GM12878 (cell line): ENCODE data around the gene RTF1. TPM values are rescaled to one million over a fixed set of nuclear protein-coding genes. Genes with fewer than 3 reads are reported as not detected.
A peak's percentile ranks its signal among the peaks of the same experiment; 100 is the strongest.

Source experiments
- ATAC-seq: fragments of 200-7000 bp; cut with Tn5 transposase; 3 replicates; pipeline ENCODE4 v1.9.1; 2020; ENCODE audit warnings: mild to moderate bottlenecking, moderate library complexity
- BruUV-seq: library from RNA; stranded (reverse); fragments of 400-500 nt; replicated peaks from 2 replicates; lab custom pipeline; 2021; lab: Mats Ljungman, UMichigan
- CTCF ChIA-PET: fragments of 300-600 bp; sonication (Branson Sonifier 250); formaldehyde crosslinking; extraction: SDS; loops from one replicate; lab custom pipeline; 2021; ENCODE audit warnings: inconsistent platforms; lab: Yijun Ruan, JAX
- POLR2A ChIA-PET: fragments of 350-600 bp; formaldehyde crosslinking; extraction: SDS; loops from one replicate; lab custom pipeline; 2021; ENCODE audit warnings: inconsistent platforms; lab: Charles Lee
- RAD21 ChIA-PET: fragments of 300-600 bp; sonication (Branson Sonifier 250); formaldehyde crosslinking; loops from one replicate; lab custom pipeline; 2023; ENCODE audit warnings: antibody characterized with exemption; ENCODE audit not compliant: unreplicated experiment; lab: Charles Lee
- SMC1A ChIA-PET: fragments of 300-600 bp; sonication (Branson Sonifier 250); formaldehyde crosslinking; loops from one replicate; lab custom pipeline; 2023; ENCODE audit not compliant: unreplicated experiment, uncharacterized antibody; lab: Charles Lee
- DNase-seq: peaks from one replicate; pipeline ENCODE4 v3.0.0-alpha.2; 2011; ENCODE audit warnings: low read depth, low spot score
- FAIRE-seq: peaks from 3 replicates; lab custom pipeline; 2011; peaks lifted over from hg19 to GRCh38; lab: Jason Lieb, UNC
- H2AFZ ChIP-seq: 2 replicates; pipeline ENCODE4 v1.6.0; 2011; ENCODE audit warnings: low read depth, low read length, control low read depth; ENCODE audit not compliant: control insufficient read depth
- H3K27ac ChIP-seq: 2 replicates; pipeline ENCODE4 v1.5.1; 2011; ENCODE audit warnings: control low read depth; ENCODE audit not compliant: control insufficient read depth, insufficient read depth
- H3K27me3 ChIP-seq, 2 experiments: replicated peaks in 1 of 2; 2 replicates each; pipeline versions ENCODE4 v1.6.0 to v1.6.1; 2011; ENCODE audit warnings: low read length in 1 of 2; ENCODE audit not compliant: control insufficient read depth in 2 of 2, insufficient read depth in 2 of 2
- H3K36me3 ChIP-seq, 2 experiments: 2 replicates each; pipeline ENCODE4 v1.5.1; 2011; ENCODE audit warnings: low read length in 1 of 2; ENCODE audit not compliant: control insufficient read depth in 2 of 2, insufficient read depth in 2 of 2
- H3K4me1 ChIP-seq: 2 replicates; pipeline ENCODE4 v1.6.1; 2011; ENCODE audit warnings: mild to moderate bottlenecking, low read length, moderate library complexity, mixed read lengths; ENCODE audit not compliant: control insufficient read depth, insufficient read depth
- H3K4me2 ChIP-seq: 2 replicates; pipeline ENCODE4 v1.6.0; 2011; ENCODE audit warnings: control low read depth; ENCODE audit not compliant: control insufficient read depth, insufficient read depth
- H3K4me3 ChIP-seq: fragments of 200-600 bp; sonication (generic); 2 replicates; pipeline ENCODE4 v1.5.1; 2016
- H3K79me2 ChIP-seq: 2 replicates; pipeline ENCODE4 v1.6.0; 2011; ENCODE audit warnings: low read length; ENCODE audit not compliant: control insufficient read depth, insufficient read depth
- H3K9ac ChIP-seq: 2 replicates; pipeline ENCODE4 v1.8.0; 2011; ENCODE audit warnings: low read length, control low read depth, mixed read lengths; ENCODE audit not compliant: control insufficient read depth, insufficient read depth
- H3K9me3 ChIP-seq: replicated peaks from 3 replicates; pipeline ENCODE4 v1.5.1; 2011; ENCODE audit warnings: mild to moderate bottlenecking, low read length; ENCODE audit not compliant: control insufficient read depth, insufficient read depth
- H4K20me1 ChIP-seq: 2 replicates; pipeline ENCODE4 v1.6.0; 2011; ENCODE audit not compliant: control insufficient read depth, insufficient read depth
- ASH2L ChIP-seq: fragments of 300-600, 200-600 bp; sonication (generic); IDR thresholded peaks from 2 replicates; pipeline ENCODE4 v1.6.1; 2017; ENCODE audit warnings: low read depth, mild to moderate bottlenecking, borderline replicate concordance
- CBFB ChIP-seq: IDR thresholded peaks from 2 replicates; pipeline ENCODE4 v1.6.1; 2016; ENCODE audit warnings: antibody characterized with exemption, low read depth
- CHD1 ChIP-seq: IDR thresholded peaks from 2 replicates; pipeline ENCODE4 v1.6.1; 2012; ENCODE audit warnings: low read depth, low read length, improper control_type of control experiment
- ESRRA ChIP-seq: IDR thresholded peaks from 2 replicates; pipeline ENCODE4 v1.6.1; 2012; ENCODE audit warnings: mild to moderate bottlenecking, low read length, improper control_type of control experiment
- FOS ChIP-seq: IDR thresholded peaks from 3 replicates; pipeline ENCODE4 v1.6.1; 2011; ENCODE audit warnings: borderline replicate concordance; ENCODE audit not compliant: insufficient read length; ENCODE audit errors: extremely low read depth
- MEF2B ChIP-seq: fragments of 450-650 bp; IDR thresholded peaks from 2 replicates; pipeline ENCODE4 v1.6.1; 2018; ENCODE audit warnings: mild to moderate bottlenecking, moderate library complexity; ENCODE audit not compliant: partially characterized antibody, poor library complexity, severe bottlenecking
- NKRF ChIP-seq: fragments of 450-650 bp; conservative IDR thresholded peaks from 2 replicates; pipeline ENCODE4 v1.6.1; 2017; ENCODE audit warnings: mild to moderate bottlenecking, moderate library complexity
- PAX8 ChIP-seq: fragments of 450-650 bp; IDR thresholded peaks from 2 replicates; pipeline ENCODE4 v1.6.1; 2017; ENCODE audit warnings: mild to moderate bottlenecking, moderate library complexity
- PKNOX1 ChIP-seq: fragments of 450-650 bp; IDR thresholded peaks from 2 replicates; pipeline ENCODE4 v1.6.1; 2016; ENCODE audit warnings: mild to moderate bottlenecking
- POU2F2 ChIP-seq: IDR thresholded peaks from 3 replicates; pipeline ENCODE4 v1.6.1; 2011; ENCODE audit warnings: low read depth, mild to moderate bottlenecking, low read length, borderline replicate concordance
- SMARCA5 ChIP-seq: fragments of 450-650 bp; IDR thresholded peaks from 2 replicates; pipeline ENCODE4 v1.6.1; 2017; ENCODE audit warnings: mild to moderate bottlenecking
- SREBF1 ChIP-seq: IDR thresholded peaks from 2 replicates; pipeline ENCODE4 v1.6.1; 2012; ENCODE audit warnings: mild to moderate bottlenecking, low read length
- SREBF2 ChIP-seq: IDR thresholded peaks from 2 replicates; pipeline ENCODE4 v1.6.1; 2012; ENCODE audit warnings: mild to moderate bottlenecking, low read length
- USF2 ChIP-seq: IDR thresholded peaks from 2 replicates; pipeline ENCODE4 v1.6.1; 2011; ENCODE audit warnings: low read depth, low read length, improper control_type of control experiment, borderline replicate concordance
- ZBTB33 ChIP-seq: fragments of 450-650 bp; IDR thresholded peaks from 2 replicates; pipeline ENCODE4 v1.6.1; 2017; ENCODE audit warnings: mild to moderate bottlenecking
- WGBS: methylation state at CpG from one replicate; pipeline ENCODE4 v1.1.6; 2016; ENCODE audit warnings: low lambda C conversion rate; ENCODE audit not compliant: insufficient replicate concordance, insufficient coverage; ENCODE audit errors: missing lambda C conversion rate; 5-methylcytosine and 5-hydroxymethylcytosine counted together
- in situ Hi-C: fragments of 300-500 bp; cut with MboI; formaldehyde crosslinking; loops from 9 replicates; pipeline ENCODE4 v1.14.3; 2018; ENCODE audit warnings: mixed read lengths
- intact Hi-C: fragments of 100-400 bp; cut with micrococcal nuclease; formaldehyde crosslinking; loops from one replicate; pipeline ENCODE4 v1.14.2; 2022; ENCODE audit not compliant: unreplicated experiment
- polyA plus RNA-seq, 11 experiments: library from polyadenylated mRNA; depleted of rRNA in 4 of 11; unstranded in 6 of 11; stranded (reverse) in 5 of 11; fragments of >200 nt; fragmentation: Nextera tagmentation in 4 of 11; fragmentation: Illumina TruSeq in 1 of 11; extraction: Ambion mirVana in 4 of 11; extraction: Trizol in 1 of 11; gene quantifications; 1 replicate in 1 of 11; 2 replicates in 10 of 11; pipeline versions ENCODE4 v1.2.1 to v1.2.3, GENCODE V29; 2011 to 2016; ENCODE audit warnings: inconsistent platforms in 2 of 11, missing spikeins in 2 of 11, low read depth in 1 of 11
- total RNA-seq, 4 experiments: library from RNA; depleted of rRNA in 3 of 4; stranded (reverse); fragments of >200 nt in 3 of 4; fragmentation: Illumina TruSeq in 1 of 4; extraction: Trizol in 1 of 4; gene quantifications; 2 replicates each; pipeline versions ENCODE4 v1.2.1 to v1.2.3, GENCODE V29; 2013 to 2021

The RTF1 gene
- total and polyA plus RNA-seq, 10 of the 15 experiments (the other 5 are each of a cell fraction or from before 2014, with no cell fraction given): 7.2 to 67.9 (median 32.3) TPM

- peaks cover 23% of the 10 kb centered on the region for H3K4me1 ChIP-seq
- peaks cover 70% of the 10 kb centered on the region for H3K79me2 ChIP-seq
- ATAC-seq (peak; percentile 91), FAIRE-seq (peak; percentile 96), DNase-seq (peak; percentile 44)
- ChIA-PET SMC1A (interaction anchor here (1.1 kb wide), 1 partner anchor 10 kb away, joined by 3 read pairs; no protein-coding TSS in a partner anchor), CTCF (interaction anchor here (0.6 kb wide), 1 partner anchor 22 kb away, joined by 3 read pairs; no protein-coding TSS in a partner anchor), RAD21 (no interaction called here), POLR2A (no interaction called here)
- intact Hi-C loops (no loop called here), in situ Hi-C loops (no loop called here)
- H3K4me3 ChIP-seq: peak overlapping the region; percentile 54; the same call in 1 of the 2 replicates
- H3K27me3 ChIP-seq: no peaks in the 10 kb centered on the region
- 70% methylated on average over 7 of the region's 7 CpGs for WGBS
- no TSS peak for BruUV-seq
- no peaks in the 10 kb centered on the region for H4K20me1 ChIP-seq
- H3K4me2 ChIP-seq: peak overlapping the region; percentile 82
- H3K9ac ChIP-seq: peak overlapping the region; percentile 34; the same call in 1 of the 2 replicates
- H3K27ac ChIP-seq: peak overlapping the region; percentile 91
- no peaks in the 10 kb centered on the region; a peak in 1 of 4 replicates for H3K36me3 ChIP-seq
- no peaks in the 10 kb centered on the region for H3K9me3 ChIP-seq
- peak overlapping the region; percentile 65 for H2AFZ ChIP-seq
- TF ChIP-seq PKNOX1 (no peak), NKRF (no peak), SREBF2 (no peak), PAX8 (0 out of 2 replicates have a peak, but pooled peaks have one; percentile 63), ASH2L (no peak), SREBF1 (no peak), SMARCA5 (0 out of 2 replicates have a peak, but pooled peaks have one; percentile 39), MEF2B (no peak), CHD1 (no peak), FOS (no peak), USF2 (no peak), CBFB (no peak), POU2F2 (no peak), ZBTB33 (no peak), ESRRA (no peak)
Observed at GRCh38 chr15:41423979-41424659, 7.2 kb downstream of the RTF1 start.
